HUDEP-2 (cell line): ENCODE data around the gene ROS1.
"Not testable (repeated sequence)": the region's sequence is repeated elsewhere in the genome, so short reads cannot be mapped to it uniquely, and the experiment has no call there.

Experiments
- DNase-seq, 76 experiments: peaks; one replicate each; lab custom pipeline; 2025; ENCODE audit not compliant: unreplicated experiment in 76 of 76; lab: John Stamatoyannopoulos, UW

ROS1 gene

DNA sequence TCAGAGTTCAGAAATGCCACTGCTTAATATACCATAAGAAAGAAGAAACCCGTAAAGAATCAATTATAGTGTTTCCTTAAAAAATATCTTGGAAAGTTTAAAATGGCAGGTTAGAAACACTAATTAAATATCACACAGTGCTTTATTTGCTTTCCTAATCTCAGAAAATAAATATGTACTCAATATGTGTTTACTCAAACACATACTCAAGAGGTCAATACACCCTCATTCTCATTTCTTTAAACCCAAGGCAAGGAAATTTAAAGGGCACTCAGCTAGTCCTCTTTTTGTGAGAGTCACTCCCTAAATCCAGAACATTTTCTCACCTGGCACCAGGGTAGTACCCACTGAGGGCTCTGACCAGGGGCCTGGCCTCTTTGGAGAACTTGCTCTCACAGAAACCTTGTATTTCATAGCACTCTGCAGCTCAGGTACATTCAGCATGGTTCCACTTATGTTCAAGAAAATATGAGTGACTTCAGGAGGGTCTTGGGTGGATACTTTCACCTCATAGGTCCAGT is 38.2 kb downstream of the ROS1 start:
- DNase-seq = no peak

GRCh38 chr6:117384659-117385058 is 41.1 kb downstream of the ROS1 start:
- DNase-seq = peak in 46 of 76 experiments; percentile 6 to 69 (median 28)

DNA sequence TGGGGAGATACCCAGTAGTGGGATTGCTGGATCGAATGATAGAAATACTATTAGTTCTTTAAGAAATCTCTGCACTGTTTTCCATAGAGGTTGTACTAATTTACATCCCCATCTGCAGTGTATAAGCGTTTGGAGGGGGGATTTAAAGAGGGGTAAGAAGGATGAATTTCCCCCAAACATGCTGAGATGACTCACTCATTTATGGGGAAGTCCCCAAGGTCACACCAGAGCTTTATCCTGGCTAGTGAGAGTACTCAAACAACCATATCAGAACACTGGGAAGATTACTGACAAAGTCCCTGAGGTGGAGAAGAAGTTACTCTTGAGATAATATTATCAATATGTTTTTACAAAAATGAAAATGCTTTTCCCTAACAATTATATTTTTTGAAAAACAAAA is 44.0 kb downstream of the ROS1 start:
- DNase-seq = peak in 1 of 76 experiments; percentile 15

GRCh38 chr6:117380298-117380697 is 45.4 kb downstream of the ROS1 start:
- DNase-seq = no peak

DNA sequence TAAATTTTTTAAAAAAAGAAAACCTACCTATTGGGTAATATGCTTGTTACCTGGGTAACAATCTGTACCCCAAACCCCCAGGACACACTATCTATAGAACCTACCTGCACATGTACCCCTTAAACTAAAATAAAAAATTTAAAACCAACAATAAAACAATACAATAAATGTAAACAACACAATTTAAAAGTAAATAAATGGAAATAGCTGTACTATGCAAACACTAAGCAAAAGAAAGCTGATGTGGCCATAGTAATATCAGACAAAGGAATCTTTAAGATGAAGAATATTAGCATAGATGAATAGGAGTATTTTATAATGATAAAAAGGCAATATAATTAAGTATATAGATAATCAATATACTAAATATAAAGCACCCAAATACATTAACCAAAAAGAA is 50.3 kb downstream of the ROS1 start:
- DNase-seq = no peak

DNA sequence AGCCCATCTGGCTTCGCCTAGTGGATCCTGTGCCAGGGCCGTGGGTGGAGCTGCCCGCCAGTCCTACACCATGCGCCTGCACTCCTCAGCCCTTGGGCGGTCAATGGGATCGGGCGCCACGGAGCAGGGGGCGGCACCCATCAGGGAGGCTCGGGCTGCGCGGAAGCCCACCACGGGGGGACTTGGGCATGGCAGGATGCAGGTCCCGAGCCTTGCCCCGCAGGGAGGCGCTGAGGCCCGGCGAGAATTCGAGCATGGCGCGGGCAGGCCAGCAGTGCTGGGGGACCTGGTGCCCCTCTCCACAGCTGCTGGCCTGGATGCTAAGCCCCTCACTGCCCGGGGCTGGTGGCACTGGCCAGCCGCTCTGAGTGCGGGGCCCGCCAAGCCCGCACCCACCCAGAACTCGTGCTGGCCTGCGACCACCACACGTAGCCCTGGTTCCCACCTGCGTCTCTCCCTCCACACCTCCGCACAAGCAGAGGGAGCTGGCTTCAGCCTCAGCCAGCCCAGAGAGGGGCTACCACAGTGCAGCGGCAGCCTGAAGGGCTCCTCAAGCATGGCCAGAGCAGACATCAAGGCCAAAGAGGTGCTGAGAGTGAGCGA is 52.4 kb downstream of the ROS1 start:
- no peak for DNase-seq

- not testable (repeated sequence) for DNase-seq
These were observed 53.5 kb downstream of the ROS1 start for GRCh38 chr6:117372289-117372688.

DNA sequence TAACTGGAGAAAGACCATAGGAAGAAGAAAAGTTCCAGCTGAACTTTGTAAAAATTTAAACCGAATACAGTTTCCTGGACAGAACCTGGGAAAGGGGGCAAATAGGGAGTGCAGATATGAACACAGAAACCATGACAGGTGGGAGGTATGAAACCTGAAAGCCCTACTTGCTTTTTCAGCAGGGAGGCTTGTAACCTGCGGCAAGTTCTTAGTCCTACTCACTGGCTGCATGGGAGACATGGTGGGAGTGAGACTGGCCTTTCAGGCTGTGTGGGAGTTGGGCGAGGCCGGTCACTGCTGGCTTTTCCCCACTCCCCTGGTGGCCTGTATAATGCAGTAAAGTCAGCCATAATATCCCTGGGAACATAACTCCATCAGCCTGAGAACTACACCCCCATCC is 54.2 kb downstream of the ROS1 start:
- DNase-seq = no peak

- DNase-seq = no peak
These were observed 66.2 kb downstream of the ROS1 start for GRCh38 chr6:117359581-117359980.

GRCh38 chr6:117354671-117355070 is 71.1 kb downstream of the ROS1 start:
- no peak for DNase-seq

DNA sequence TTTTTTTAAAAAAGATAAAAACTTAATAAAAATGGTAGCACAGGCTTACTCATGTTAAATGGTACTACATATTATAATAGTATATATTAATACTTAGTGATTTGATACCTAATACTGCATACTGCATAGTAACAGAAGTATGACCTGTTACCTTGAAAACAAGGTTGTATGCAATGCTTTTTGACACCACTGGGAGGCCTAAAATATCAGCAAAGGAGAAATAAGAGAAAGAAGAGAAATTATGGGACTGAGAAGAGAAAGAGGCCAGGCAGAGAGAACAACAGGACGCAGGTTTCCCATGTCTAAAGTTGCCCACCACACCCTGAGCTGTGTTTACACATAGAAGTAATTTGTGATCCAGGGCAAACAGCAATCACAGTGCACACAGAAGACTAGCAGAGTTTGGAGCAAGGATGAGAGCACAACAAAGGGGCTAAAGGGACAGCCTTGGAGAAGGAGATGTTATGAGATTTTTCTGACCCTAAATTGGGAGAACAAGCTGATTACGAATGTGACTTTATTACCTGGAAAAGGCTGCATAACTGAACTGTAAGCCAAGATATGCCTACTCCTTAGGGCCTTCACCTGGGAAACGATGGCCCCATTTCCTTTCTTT is 73.2 kb downstream of the ROS1 start:
- DNase-seq = no peak

DNA sequence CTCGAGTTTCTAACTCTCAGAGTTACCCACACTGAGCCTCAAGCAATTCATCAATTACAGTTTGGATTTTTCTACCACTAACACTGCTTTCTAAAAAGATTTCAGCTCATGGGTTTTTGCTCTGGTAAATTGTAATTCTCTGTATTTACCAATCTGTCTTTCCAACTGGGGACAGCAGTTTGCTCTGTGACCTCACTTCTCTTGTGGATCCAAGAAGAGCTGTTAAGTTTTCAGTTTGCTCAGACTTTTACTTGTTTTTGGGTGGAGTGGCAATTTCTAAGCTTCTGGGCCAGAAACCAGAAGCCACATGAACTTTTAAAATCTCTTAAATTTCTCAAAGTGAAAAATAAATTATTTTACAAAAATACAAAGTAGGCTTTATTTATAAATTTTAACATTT is 74.2 kb downstream of the ROS1 start:
- no peak for DNase-seq

DNA sequence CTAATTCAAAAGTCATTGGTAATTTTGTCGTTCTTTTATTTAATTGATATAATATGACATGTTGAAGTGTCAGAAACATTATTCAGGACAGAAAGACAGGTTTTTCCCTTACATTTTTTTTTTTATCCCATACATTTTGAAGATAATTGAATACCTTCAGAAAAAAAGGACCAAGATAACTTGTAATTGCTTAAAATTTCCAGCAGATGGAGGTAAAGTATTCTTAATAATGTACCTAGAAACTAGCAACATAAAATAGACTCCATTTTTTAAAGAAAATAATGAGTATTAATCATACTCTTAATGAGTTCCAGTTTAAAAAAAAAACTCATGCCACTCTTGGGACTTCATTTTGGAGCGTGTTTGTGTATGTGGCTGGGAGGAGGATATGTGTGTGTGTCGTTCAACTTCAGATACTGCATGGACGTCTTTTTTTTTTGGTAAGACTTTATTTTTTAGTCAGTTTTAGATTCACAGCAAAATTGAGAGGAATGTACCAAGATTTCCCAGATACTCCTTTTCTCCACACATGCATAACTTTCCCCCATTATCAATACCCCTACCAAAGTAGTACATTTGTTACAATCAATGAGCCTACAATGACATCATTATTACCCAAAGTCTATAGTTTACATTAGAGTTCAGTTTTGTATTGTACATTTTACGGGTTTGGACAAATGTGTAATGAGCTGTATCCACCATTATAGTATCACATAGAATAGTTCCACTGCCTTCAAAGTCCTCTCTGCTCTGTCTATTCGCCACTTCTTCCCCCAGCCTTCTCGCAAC is 79.4 kb downstream of the ROS1 start:
- peak in 6 of 76 experiments; percentile 7 to 41 (median 20) for DNase-seq

GRCh38 chr6:117345292-117345610 is 80.5 kb downstream of the ROS1 start:
- no peak for DNase-seq

- peak in 35 of 76 experiments; percentile 1 to 65 (median 15) for DNase-seq
These were observed 81.1 kb downstream of the ROS1 start for GRCh38 chr6:117344444-117345291.

GRCh38 chr6:117338567-117338966 is 87.2 kb downstream of the ROS1 start:
- no peak for DNase-seq

DNA sequence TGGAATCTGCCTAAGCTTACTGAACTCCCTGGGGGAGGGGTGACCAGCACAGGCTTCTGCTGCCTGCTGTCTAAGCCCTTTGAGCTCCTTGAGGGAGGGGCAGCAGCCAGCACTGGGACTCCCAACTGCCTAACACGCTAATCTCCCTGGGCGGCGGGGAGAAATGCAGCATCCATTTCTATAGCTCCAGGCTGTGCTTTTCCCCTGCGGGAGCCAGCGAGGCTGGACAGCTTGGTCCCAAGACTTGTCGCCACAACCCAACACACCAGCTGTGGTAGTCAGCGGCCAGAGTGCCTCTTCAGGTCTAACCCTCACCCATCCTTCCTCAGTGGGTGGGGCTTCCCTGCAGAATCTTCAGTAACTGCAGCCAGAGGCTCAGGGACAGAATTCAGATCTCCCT is 95.8 kb downstream of the ROS1 start:
- no peak for DNase-seq

DNA sequence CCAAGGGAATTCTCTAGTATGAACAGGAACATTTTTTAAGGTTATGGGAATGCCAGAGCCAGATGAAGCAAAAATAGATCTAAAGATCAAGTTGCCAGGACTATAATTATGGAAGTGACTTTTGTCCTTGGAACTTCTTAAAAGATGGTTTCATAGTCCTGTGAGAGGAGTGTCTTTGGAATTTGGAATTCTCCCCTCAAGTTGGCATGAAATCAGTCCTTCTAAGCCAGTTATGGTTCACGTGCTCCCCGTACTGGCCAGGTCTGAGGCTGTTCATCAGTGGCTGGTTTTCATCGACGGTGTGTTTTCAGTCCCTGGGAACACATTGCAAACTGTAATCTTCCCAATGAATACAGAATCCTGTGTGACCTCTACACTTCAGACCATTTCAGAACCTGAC is 97.2 kb downstream of the ROS1 start:
- no peak for DNase-seq

- DNase-seq = no peak
These were observed 97.7 kb downstream of the ROS1 start for GRCh38 chr6:117328005-117328389.

- DNase-seq = no peak
These were observed 98.4 kb downstream of the ROS1 start for GRCh38 chr6:117327149-117328004.
